ENCODE measurements around the gene CNTNAP2. TPM values are rescaled to one million over a fixed set of nuclear protein-coding genes. Genes with fewer than 3 reads are reported as not detected.

The CNTNAP2 gene
- total RNA-seq, 4 donors from 2014 or later = 0.25 to 0.89 (median 0.30) TPM; not detected in 1

- DNase-seq (ENCODE audit: low spot score in 2 of 2) = no peak
- no peak overlapping the region for H3K4me3 ChIP-seq
- H3K4me1 ChIP-seq = no peaks in the 10 kb centered on the region
- H3K36me3 ChIP-seq = no peaks in the 10 kb centered on the region
- H3K9me3 ChIP-seq = no peaks in the 10 kb centered on the region
- H3K27ac ChIP-seq = no peak overlapping the region
- H3K27me3 ChIP-seq = no peaks in the 10 kb centered on the region
- TF ChIP-seq POLR2A (IDR thresholded peaks at IDR 0.05) (no peak), CTCF (IDR thresholded peaks at IDR 0.05) (no peak), POLR2AphosphoS5 (IDR thresholded peaks at IDR 0.05) (no peak), EP300 (IDR thresholded peaks at IDR 0.05) (no peak)
These were observed 544.8 kb downstream of the CNTNAP2 start for GRCh38 chr7:146661435-146661834.

- Histone ChIP-seq H3K27ac (no peak overlapping the region), H3K36me3 (no peaks in the 10 kb centered on the region), H3K9me3 (peaks cover 3% of the 10 kb centered on the region), H3K4me1 (no peaks in the 10 kb centered on the region), H3K27me3 (no peaks in the 10 kb centered on the region), H3K4me3 (no peak overlapping the region)
- no peak for TF ChIP-seq POLR2A (IDR thresholded peaks at IDR 0.05)
- no peak for TF ChIP-seq EP300 (IDR thresholded peaks at IDR 0.05)
- no peak for TF ChIP-seq CTCF (IDR thresholded peaks at IDR 0.05)
- TF ChIP-seq POLR2AphosphoS5 (IDR thresholded peaks at IDR 0.05) = no peak
- no peak for DNase-seq (ENCODE audit: low spot score in 2 of 2)
- WGBS = 71% methylated on average over 12 of the region's 12 CpGs
These were observed 545.3 kb downstream of the CNTNAP2 start for GRCh38 chr7:146661929-146662328.

DNA sequence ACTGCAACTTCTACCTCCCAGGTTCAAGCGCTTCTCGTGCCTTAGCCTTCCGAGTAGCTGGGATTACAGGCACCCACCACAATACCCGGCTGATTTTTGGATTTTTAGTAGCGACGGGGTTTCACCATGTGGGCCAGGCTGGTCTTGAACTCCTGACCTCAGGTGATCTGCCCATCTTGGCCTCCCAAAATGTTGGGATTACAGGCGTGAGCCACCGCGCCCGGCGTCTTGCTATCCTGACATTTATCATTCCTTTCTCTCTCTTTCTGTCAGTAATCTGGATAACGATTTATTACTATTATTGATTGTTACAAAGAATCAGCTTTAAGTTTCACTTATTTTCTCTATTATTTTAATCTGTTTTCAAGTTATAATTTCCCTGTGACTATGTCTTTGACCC is 548.4 kb downstream of the CNTNAP2 start:
- WGBS = 96% methylated on average over 12 of the region's 12 CpGs
- H3K9me3 ChIP-seq = peaks cover 6% of the 10 kb centered on the region
- H3K27me3 ChIP-seq = no peaks in the 10 kb centered on the region
- TF ChIP-seq CTCF (IDR thresholded peaks at IDR 0.05) (no peak), EP300 (IDR thresholded peaks at IDR 0.05) (no peak), POLR2A (IDR thresholded peaks at IDR 0.05) (no peak), POLR2AphosphoS5 (IDR thresholded peaks at IDR 0.05) (no peak)
- no peaks in the 10 kb centered on the region for H3K36me3 ChIP-seq
- DNase-seq (ENCODE audit: low spot score in 2 of 2) = no peak
- no peak overlapping the region for H3K27ac ChIP-seq
- no peak overlapping the region for H3K4me3 ChIP-seq
- H3K4me1 ChIP-seq = no peaks in the 10 kb centered on the region

DNA sequence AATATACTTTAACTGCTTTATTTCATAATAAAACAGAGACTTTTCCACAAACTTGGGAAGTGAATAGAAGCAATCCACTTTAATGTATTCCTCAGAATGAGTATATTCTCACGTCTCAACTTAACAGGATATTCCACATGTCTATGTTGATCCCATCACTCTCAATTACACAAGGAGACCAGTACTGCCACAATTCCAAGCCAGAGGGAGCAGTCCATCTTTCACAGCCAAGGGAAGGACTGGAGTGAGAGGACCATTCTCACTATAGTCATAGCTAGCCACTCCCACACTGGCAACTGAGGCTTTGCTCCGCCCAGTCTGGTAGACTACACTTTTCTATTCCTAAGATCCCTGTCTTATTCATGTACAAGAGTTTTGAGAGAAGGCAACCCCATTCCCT is 553.9 kb downstream of the CNTNAP2 start:
- Histone ChIP-seq H3K27ac (no peak overlapping the region), H3K4me1 (no peaks in the 10 kb centered on the region), H3K4me3 (no peak overlapping the region), H3K9me3 (peaks cover 6% of the 10 kb centered on the region), H3K36me3 (no peaks in the 10 kb centered on the region), H3K27me3 (no peaks in the 10 kb centered on the region)
- DNase-seq (ENCODE audit: low spot score in 2 of 2) = no peak
- no peak for TF ChIP-seq CTCF (IDR thresholded peaks at IDR 0.05)
- TF ChIP-seq POLR2AphosphoS5 (IDR thresholded peaks at IDR 0.05) = no peak
- TF ChIP-seq EP300 (IDR thresholded peaks at IDR 0.05) = no peak
- TF ChIP-seq POLR2A (IDR thresholded peaks at IDR 0.05) = no peak
- WGBS = 91% methylated on average over 2 of the region's 2 CpGs

DNA sequence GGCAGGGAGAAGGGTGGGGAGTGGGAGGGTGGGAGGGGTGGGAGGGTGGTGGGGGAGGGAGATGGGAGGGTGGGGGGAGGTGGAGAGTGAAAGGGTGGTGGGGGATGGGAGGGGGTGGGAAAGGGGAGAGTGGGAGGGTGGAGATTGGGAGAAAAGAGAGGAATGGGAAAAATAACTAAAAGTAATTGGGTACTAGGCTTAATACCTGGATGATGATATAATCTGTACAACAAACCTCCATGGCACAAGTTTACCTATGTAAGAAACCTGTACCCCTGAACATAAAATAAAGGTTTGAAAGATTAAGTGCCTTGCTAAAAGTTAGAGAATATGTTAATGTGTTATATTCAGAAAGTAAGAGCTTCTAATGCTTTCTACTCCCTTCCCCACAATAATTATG is 564.9 kb downstream of the CNTNAP2 start:
- no peak overlapping the region for H3K4me3 ChIP-seq
- no peaks in the 10 kb centered on the region for H3K9me3 ChIP-seq
- TF ChIP-seq EP300 (IDR thresholded peaks at IDR 0.05) = no peak
- TF ChIP-seq POLR2A (IDR thresholded peaks at IDR 0.05) = no peak
- no peak for TF ChIP-seq POLR2AphosphoS5 (IDR thresholded peaks at IDR 0.05)
- TF ChIP-seq CTCF (IDR thresholded peaks at IDR 0.05) = no peak
- no peak for DNase-seq (ENCODE audit: low spot score in 2 of 2)
- no peaks in the 10 kb centered on the region for H3K27me3 ChIP-seq
- no peak overlapping the region for H3K27ac ChIP-seq
- no peaks in the 10 kb centered on the region for H3K36me3 ChIP-seq
- no peaks in the 10 kb centered on the region for H3K4me1 ChIP-seq

All from suprapubic skin (tissue), 4 donors.